Fibroblast of lung (primary cell): ENCODE results near the gene SCLT1. TPM values are rescaled to one million over a fixed set of nuclear protein-coding genes. Genes with fewer than 3 reads are reported as not detected.

Experiments
- DNase-seq, 2 donors: peaks; one replicate each; pipeline versions ENCODE4 v3.0.0 to v3.0.0-alpha.2; 2010; ENCODE audit warnings: low read depth in 2 of 2
- H2AFZ ChIP-seq: 2 replicates; pipeline ENCODE4 v1.5.1; 2012; ENCODE audit warnings: low read length, control low read depth, inconsistent platforms
- H3K27ac ChIP-seq: 2 replicates; pipeline ENCODE4 v1.5.1; 2011; ENCODE audit warnings: low read length, control low read depth; ENCODE audit not compliant: insufficient read depth
- H3K27me3 ChIP-seq: 2 replicates; pipeline ENCODE4 v1.5.1; 2011; ENCODE audit warnings: mild to moderate bottlenecking, low read length; ENCODE audit not compliant: control insufficient read depth, insufficient read depth
- H3K36me3 ChIP-seq: 2 replicates; pipeline ENCODE4 v1.5.1; 2011; ENCODE audit warnings: low read length; ENCODE audit not compliant: control insufficient read depth, insufficient read depth
- H3K4me1 ChIP-seq: 2 replicates; pipeline ENCODE4 v1.5.1; 2011; ENCODE audit warnings: low read length; ENCODE audit not compliant: control insufficient read depth, insufficient read depth; ENCODE audit errors: extremely low read depth
- H3K4me2 ChIP-seq: 2 replicates; pipeline ENCODE4 v1.5.1; 2011; ENCODE audit warnings: low read length, control low read depth; ENCODE audit not compliant: insufficient read depth; ENCODE audit errors: extremely low read depth
- H3K4me3 ChIP-seq, 4 experiments: fragments of 200-600 bp in 1 of 4; sonication (generic) in 1 of 4; replicated peaks in 1 of 4; 2 replicates each; pipeline ENCODE4 v1.5.1; 2011 to 2016; ENCODE audit warnings: low read length in 4 of 4, low read depth in 3 of 4, mild to moderate bottlenecking in 3 of 4, control low read depth in 2 of 4, inconsistent platforms in 1 of 4, mixed read lengths in 1 of 4; ENCODE audit not compliant: insufficient read depth in 1 of 4; ENCODE audit errors: control extremely low read depth in 1 of 4
- H3K79me2 ChIP-seq: 2 replicates; pipeline ENCODE4 v1.5.1; 2012; ENCODE audit warnings: mild to moderate bottlenecking, low read length, inconsistent platforms; ENCODE audit not compliant: control insufficient read depth, insufficient read depth
- H3K9ac ChIP-seq: 2 replicates; pipeline ENCODE4 v1.5.1; 2011; ENCODE audit warnings: mild to moderate bottlenecking, low read length, control low read depth; ENCODE audit not compliant: insufficient read depth
- H3K9me3 ChIP-seq: 2 replicates; pipeline ENCODE4 v1.5.1; 2012; ENCODE audit warnings: low read depth, low read length; ENCODE audit not compliant: control insufficient read depth, insufficient read depth
- H4K20me1 ChIP-seq: 2 replicates; pipeline ENCODE4 v1.5.1; 2011; ENCODE audit warnings: low read length; ENCODE audit not compliant: control insufficient read depth, insufficient read depth; ENCODE audit errors: extremely low read depth
- EZH2 ChIP-seq: IDR thresholded peaks from 2 replicates; pipeline ENCODE4 v1.5.1; 2012; ENCODE audit warnings: low read length, control low read depth, mild to moderate bottlenecking; ENCODE audit errors: missing control alignments
- polyA plus RNA-seq, 2 donors: library from polyadenylated mRNA; depleted of rRNA in 1 of 2; stranded (reverse) in 1 of 2; unstranded in 1 of 2; fragments of >200 nt; gene quantifications; 2 replicates each; pipeline ENCODE4 v1.2.1, GENCODE V29; 2011 to 2012; ENCODE audit warnings: missing spikeins in 1 of 2
- total RNA-seq: library from RNA; depleted of rRNA; stranded (reverse); fragments of >200 nt; gene quantifications from 2 replicates; pipeline ENCODE4 v1.2.1, GENCODE V29; 2014
- TF ChIP-seq, protein P1 (sequence below), 2 donors: IDR thresholded peaks in 1 of 2; conservative IDR thresholded peaks in 1 of 2; 1 replicate in 1 of 2; 2 replicates in 1 of 2; pipeline ENCODE4 v1.5.1; 2011 to 2012; ENCODE audit warnings: low read length in 2 of 2, control low read depth in 1 of 2, inconsistent platforms in 1 of 2, low read depth in 1 of 2, mild to moderate bottlenecking in 1 of 2

The SCLT1 gene
- total and polyA plus RNA-seq, 2 donors (not counting 1 experiment from before 2014, with no cell fraction given): 8.8 to 16.2 TPM

GRCh38 chr4:128957459-128957858 lies 135.9 kb downstream of the SCLT1 start:
- Histone ChIP-seq H3K9me3 (no peaks in the 10 kb centered on the region), H3K4me1 (no peaks in the 10 kb centered on the region), H3K27ac (no peak overlapping the region), H3K27me3 (no peaks in the 10 kb centered on the region), H3K36me3 (no peaks in the 10 kb centered on the region), H3K4me3 (no peak overlapping the region), H3K79me2 (no peaks in the 10 kb centered on the region), H3K9ac (no peak overlapping the region), H2AFZ (no peak overlapping the region), H3K4me2 (no peak overlapping the region), H4K20me1 (no peaks in the 10 kb centered on the region)
- DNase-seq: no peak
- TF ChIP-seq, protein P1, sequence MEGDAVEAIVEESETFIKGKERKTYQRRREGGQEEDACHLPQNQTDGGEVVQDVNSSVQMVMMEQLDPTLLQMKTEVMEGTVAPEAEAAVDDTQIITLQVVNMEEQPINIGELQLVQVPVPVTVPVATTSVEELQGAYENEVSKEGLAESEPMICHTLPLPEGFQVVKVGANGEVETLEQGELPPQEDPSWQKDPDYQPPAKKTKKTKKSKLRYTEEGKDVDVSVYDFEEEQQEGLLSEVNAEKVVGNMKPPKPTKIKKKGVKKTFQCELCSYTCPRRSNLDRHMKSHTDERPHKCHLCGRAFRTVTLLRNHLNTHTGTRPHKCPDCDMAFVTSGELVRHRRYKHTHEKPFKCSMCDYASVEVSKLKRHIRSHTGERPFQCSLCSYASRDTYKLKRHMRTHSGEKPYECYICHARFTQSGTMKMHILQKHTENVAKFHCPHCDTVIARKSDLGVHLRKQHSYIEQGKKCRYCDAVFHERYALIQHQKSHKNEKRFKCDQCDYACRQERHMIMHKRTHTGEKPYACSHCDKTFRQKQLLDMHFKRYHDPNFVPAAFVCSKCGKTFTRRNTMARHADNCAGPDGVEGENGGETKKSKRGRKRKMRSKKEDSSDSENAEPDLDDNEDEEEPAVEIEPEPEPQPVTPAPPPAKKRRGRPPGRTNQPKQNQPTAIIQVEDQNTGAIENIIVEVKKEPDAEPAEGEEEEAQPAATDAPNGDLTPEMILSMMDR (conservative IDR thresholded peaks at IDR 0.05 in 1 of 2, IDR thresholded peaks at IDR 0.05 in 1 of 2; ENCODE audit: low read depth in 1 of 2, low read length in 2 of 2): no peak
- no peak for TF ChIP-seq EZH2

GRCh38 chr4:128955751-128956150 lies 137.6 kb downstream of the SCLT1 start:
- Histone ChIP-seq H4K20me1 (no peaks in the 10 kb centered on the region), H3K4me3 (no peak overlapping the region), H2AFZ (no peak overlapping the region), H3K9ac (no peak overlapping the region), H3K4me2 (no peak overlapping the region), H3K27me3 (no peaks in the 10 kb centered on the region), H3K4me1 (no peaks in the 10 kb centered on the region), H3K27ac (no peak overlapping the region), H3K9me3 (no peaks in the 10 kb centered on the region), H3K36me3 (no peaks in the 10 kb centered on the region), H3K79me2 (no peaks in the 10 kb centered on the region)
- DNase-seq: no peak
- TF ChIP-seq EZH2: no peak
- TF ChIP-seq, protein P1 (conservative IDR thresholded peaks at IDR 0.05 in 1 of 2, IDR thresholded peaks at IDR 0.05 in 1 of 2; ENCODE audit: low read depth in 1 of 2, low read length in 2 of 2): no peak

- H4K20me1 ChIP-seq: no peaks in the 10 kb centered on the region
- no peaks in the 10 kb centered on the region for H3K36me3 ChIP-seq
- H3K4me1 ChIP-seq: no peaks in the 10 kb centered on the region
- H3K9me3 ChIP-seq: no peaks in the 10 kb centered on the region
- no peak overlapping the region for H3K4me3 ChIP-seq
- no peak overlapping the region for H3K27ac ChIP-seq
- no peak overlapping the region for H3K4me2 ChIP-seq
- no peaks in the 10 kb centered on the region for H3K79me2 ChIP-seq
- H2AFZ ChIP-seq: no peak overlapping the region
- DNase-seq: no peak
- no peak overlapping the region for H3K9ac ChIP-seq
- TF ChIP-seq, protein P1 (conservative IDR thresholded peaks at IDR 0.05 in 1 of 2, IDR thresholded peaks at IDR 0.05 in 1 of 2; ENCODE audit: low read depth in 1 of 2, low read length in 2 of 2): no peak
- no peak for TF ChIP-seq EZH2
- no peaks in the 10 kb centered on the region for H3K27me3 ChIP-seq
These were observed 138.4 kb downstream of the SCLT1 start for GRCh38 chr4:128954941-128955340.
